HCT116 (cell line): ENCODE measurements around the gene PHYKPL. TPM values are rescaled to one million over a fixed set of nuclear protein-coding genes. Genes with fewer than 3 reads are reported as not detected.

Experiments
- ATAC-seq: fragments of 200-7000 bp; cut with Tn5 transposase; 2 replicates; pipeline ENCODE4 v1.9.1; 2020; ENCODE audit warnings: mild to moderate bottlenecking, moderate library complexity
- BruUV-seq: library from RNA; stranded (reverse); fragments of 400-500 nt; replicated peaks from 2 replicates; lab custom pipeline; 2021; lab: Mats Ljungman, UMichigan
- CTCF ChIA-PET: fragments of 300-600 bp; sonication (Branson Sonifier 250); formaldehyde crosslinking; loops from one replicate; lab custom pipeline; 2021; ENCODE audit warnings: antibody characterized with exemption; lab: Charles Lee
- POLR2A ChIA-PET: fragments of 300-600, 350-600 bp; sonication (Branson Sonifier 250); formaldehyde crosslinking; loops from one replicate; lab custom pipeline; 2021; ENCODE audit warnings: antibody characterized with exemption; lab: Charles Lee
- RAD21 ChIA-PET, 2 experiments: fragments of 300-600 bp; sonication (Branson Sonifier 250); formaldehyde crosslinking; loops; one replicate each; lab custom pipeline; 2023; ENCODE audit warnings: low total read pairs in 2 of 2; ENCODE audit not compliant: uncharacterized antibody in 2 of 2, unreplicated experiment in 2 of 2, low non-redundant PET in 1 of 2; lab: Charles Lee
- DNase-seq: peaks from one replicate; pipeline ENCODE4 v3.0.0-alpha.2; 2010; ENCODE audit warnings: low read depth, low spot score
- H2AFZ ChIP-seq: fragments of 200-600 bp; shearing (Covaris generic), sonication (generic); 2 replicates; pipeline ENCODE4 v1.6.1; 2017; ENCODE audit warnings: low read depth, mixed run types, mixed read lengths, antibody characterized with exemption, low read length; ENCODE audit not compliant: poor library complexity, severe bottlenecking
- H3K27ac ChIP-seq: 2 replicates; pipeline ENCODE4 v1.5.1; 2012; ENCODE audit warnings: low read depth, low read length
- H3K27me3 ChIP-seq: fragments of 200-600 bp; sonication (generic); 2 replicates; pipeline ENCODE4 v1.6.1; 2016; ENCODE audit warnings: mixed run types, low read length, mixed read lengths; ENCODE audit not compliant: insufficient read depth
- H3K36me3 ChIP-seq, 2 experiments: fragments of 200-500 bp in 1 of 2; fragments of 200-600 bp in 1 of 2; sonication (Bioruptor generic) in 1 of 2; sonication (generic) in 1 of 2; 2 replicates each; pipeline versions ENCODE4 v1.5.1 to v1.6.1; 2014 to 2016; ENCODE audit warnings: low read length in 2 of 2, inconsistent platforms in 1 of 2, mixed read lengths in 1 of 2, mixed run types in 1 of 2; ENCODE audit not compliant: insufficient read depth in 2 of 2, control insufficient read depth in 1 of 2
- H3K4me1 ChIP-seq, 2 experiments: fragments of 200-600 bp in 1 of 2; sonication (generic) in 1 of 2; 2 replicates each; pipeline versions ENCODE4 v1.5.1 to v1.6.1; 2012 to 2017; ENCODE audit warnings: low read length in 2 of 2, inconsistent platforms in 1 of 2, mild to moderate bottlenecking in 1 of 2, mixed read lengths in 1 of 2, mixed run types in 1 of 2, moderate library complexity in 1 of 2; ENCODE audit not compliant: insufficient read depth in 2 of 2, control insufficient read depth in 1 of 2
- H3K4me2 ChIP-seq: fragments of 200-600 bp; sonication (generic); 2 replicates; pipeline ENCODE4 v1.6.1; 2017; ENCODE audit warnings: mixed run types, low read length, mixed read lengths
- H3K4me3 ChIP-seq, 2 experiments: fragments of 200-600 bp in 1 of 2; sonication (generic) in 1 of 2; replicated peaks in 1 of 2; 2 replicates each; pipeline ENCODE4 v1.5.1; 2011 to 2016; ENCODE audit warnings: low read length in 2 of 2, control low read depth in 1 of 2, low read depth in 1 of 2, mild to moderate bottlenecking in 1 of 2, mixed read lengths in 1 of 2, mixed run types in 1 of 2
- H3K79me2 ChIP-seq: fragments of 200-600 bp; sonication (generic); 2 replicates; pipeline ENCODE4 v1.6.1; 2017; ENCODE audit warnings: mild to moderate bottlenecking, mixed run types, low read length, moderate library complexity, mixed read lengths; ENCODE audit not compliant: insufficient read depth
- H3K9ac ChIP-seq: fragments of 200-600 bp; sonication (generic); 2 replicates; pipeline ENCODE4 v1.6.1; 2016; ENCODE audit warnings: low read length, mixed read lengths
- H3K9me2 ChIP-seq: fragments of 200-600 bp; sonication (generic), shearing (Covaris generic); 2 replicates; pipeline ENCODE4 v1.6.1; 2017; ENCODE audit warnings: mixed run types, mild to moderate bottlenecking, moderate library complexity; ENCODE audit not compliant: insufficient read depth
- H3K9me3 ChIP-seq, 2 experiments: fragments of 200-500 bp in 1 of 2; fragments of 200-600 bp in 1 of 2; sonication (Bioruptor generic) in 1 of 2; sonication (generic) in 1 of 2; 2 replicates each; pipeline ENCODE4 v1.6.1; 2014 to 2017; ENCODE audit warnings: low read length in 2 of 2, mixed read lengths in 2 of 2, inconsistent platforms in 1 of 2, low read depth in 1 of 2, mild to moderate bottlenecking in 1 of 2, mixed run types in 1 of 2, moderate library complexity in 1 of 2; ENCODE audit not compliant: control insufficient read depth in 1 of 2, insufficient read depth in 1 of 2
- H4K20me1 ChIP-seq: fragments of 200-600 bp; sonication (generic), shearing (Covaris generic); 2 replicates; pipeline ENCODE4 v1.6.1; 2017; ENCODE audit warnings: mixed run types, mild to moderate bottlenecking, moderate library complexity; ENCODE audit not compliant: insufficient read depth
- EZH2 ChIP-seq: fragments of 200-600 bp; sonication (generic); IDR thresholded peaks from 2 replicates; pipeline ENCODE4 v1.6.1; 2017; ENCODE audit warnings: antibody characterized with exemption, mixed run types
- POLR2AphosphoS5 ChIP-seq: IDR thresholded peaks from 2 replicates; pipeline ENCODE4 v1.6.1; 2011; ENCODE audit warnings: mild to moderate bottlenecking, low read depth, low read length, moderate library complexity
- RAD21 ChIP-seq: IDR thresholded peaks from 2 replicates; pipeline ENCODE4 v1.6.1; 2012; ENCODE audit warnings: low read depth, mild to moderate bottlenecking
- SIN3A ChIP-seq: IDR thresholded peaks from 2 replicates; pipeline ENCODE4 v1.6.1; 2012; ENCODE audit warnings: low read depth
- SRF ChIP-seq: IDR thresholded peaks from 2 replicates; pipeline ENCODE4 v1.6.1; 2012; ENCODE audit warnings: low read depth
- YY1 ChIP-seq: IDR thresholded peaks from 2 replicates; pipeline ENCODE4 v1.6.1; 2011; ENCODE audit warnings: low read length, low read depth, moderate library complexity, mild to moderate bottlenecking; ENCODE audit not compliant: insufficient replicate concordance; ENCODE audit errors: extremely low read depth
- intact Hi-C: fragments of 100-400 bp; cut with micrococcal nuclease; formaldehyde crosslinking; loops from 2 replicates; pipeline ENCODE4 v1.10.0; 2022
- total RNA-seq: library from RNA; stranded (reverse); gene quantifications from one replicate; pipeline ENCODE4 v1.2.1, GENCODE V29; 2021; ENCODE audit not compliant: unreplicated experiment

Gene PHYKPL
- total RNA-seq, 1 experiment from 2014 or later, result 57.8 TPM

GRCh38 chr5:178174456-178174855 is 58.1 kb downstream of the PHYKPL start:
- Histone ChIP-seq H3K4me3 (no peak overlapping the region), H3K9me3 (no peaks in the 10 kb centered on the region), H3K36me3 (no peaks in the 10 kb centered on the region), H4K20me1 (no peaks in the 10 kb centered on the region), H3K27ac (no peak overlapping the region), H3K27me3 (no peaks in the 10 kb centered on the region), H3K79me2 (no peaks in the 10 kb centered on the region), H3K9me2 (no peaks in the 10 kb centered on the region), H3K9ac (no peak overlapping the region), H3K4me2 (no peak overlapping the region), H2AFZ (no peak overlapping the region), H3K4me1 (no peaks in the 10 kb centered on the region)
- DNase-seq, result no peak
- no TSS peak for BruUV-seq
- intact Hi-C loops, result no loop called here
- ATAC-seq, result no peak
- TF ChIP-seq YY1, result no peak
- no peak for TF ChIP-seq RAD21
- RAD21 ChIA-PET, result no interaction called here
- CTCF ChIA-PET, result interaction anchor here (0.5 kb wide), 1 partner anchor 46 kb away, joined by 3 read pairs; no protein-coding TSS in a partner anchor
- POLR2A ChIA-PET, result interaction anchor here (1.1 kb wide), 1 partner anchor 30 kb away, joined by 5 read pairs; the partner anchor contains the start of gene HNRNPAB

- no peaks in the 10 kb centered on the region for H3K9me2 ChIP-seq
- ChIA-PET POLR2A (no interaction called here), CTCF (no interaction called here), RAD21 (no interaction called here)
- no peaks in the 10 kb centered on the region for H3K27me3 ChIP-seq
- no peak overlapping the region for H2AFZ ChIP-seq
- H3K36me3 ChIP-seq, result no peaks in the 10 kb centered on the region
- intact Hi-C loops, result no loop called here
- H3K4me3 ChIP-seq, result no peak overlapping the region
- no TSS peak for BruUV-seq
- ATAC-seq (no peak), DNase-seq (no peak)
- no peak for TF ChIP-seq SIN3A
- no peak for TF ChIP-seq POLR2AphosphoS5
- no peak for TF ChIP-seq EZH2
- no peak for TF ChIP-seq SRF
- no peaks in the 10 kb centered on the region for H3K79me2 ChIP-seq
- no peak overlapping the region for H3K9ac ChIP-seq
- H4K20me1 ChIP-seq, result no peaks in the 10 kb centered on the region
- no peaks in the 10 kb centered on the region for H3K9me3 ChIP-seq
- H3K27ac ChIP-seq, result no peak overlapping the region
- H3K4me1 ChIP-seq, result no peaks in the 10 kb centered on the region
- H3K4me2 ChIP-seq, result no peak overlapping the region
Observed at GRCh38 chr5:178170455-178170854, 62.1 kb downstream of the PHYKPL start.
